Central memory CD4-positive, alpha-beta T cell (primary cell): ENCODE measurements around the gene ESR1.

Experiments
- DNase-seq: peaks from one replicate; pipeline ENCODE4 v3.0.0; 2022

Gene ESR1

GRCh38 chr6:152147269-152147668, 339.8 kb downstream of the ESR1 start:
- DNase-seq, result no peak

GRCh38 chr6:152148412-152148811, 340.9 kb downstream of the ESR1 start:
- no peak for DNase-seq

- DNase-seq, result no peak
These were observed 342.7 kb downstream of the ESR1 start for GRCh38 chr6:152150196-152150595.

- no peak for DNase-seq
These were observed 344.4 kb downstream of the ESR1 start for GRCh38 chr6:152151920-152152319.

- DNase-seq, result no peak
These were observed 347.3 kb downstream of the ESR1 start for GRCh38 chr6:152154559-152155356.

GRCh38 chr6:152155792-152156191, 348.3 kb downstream of the ESR1 start:
- no peak for DNase-seq

- DNase-seq, result no peak
These were observed 352.9 kb downstream of the ESR1 start for GRCh38 chr6:152160346-152160745.

GRCh38 chr6:152161501-152161900, 354.0 kb downstream of the ESR1 start:
- DNase-seq, result no peak

- DNase-seq, result no peak
These were observed 357.5 kb downstream of the ESR1 start for GRCh38 chr6:152164957-152165356.

GRCh38 chr6:152166497-152166896, 359.0 kb downstream of the ESR1 start:
- no peak for DNase-seq

GRCh38 chr6:152166897-152167296, 359.4 kb downstream of the ESR1 start:
- no peak for DNase-seq

- no peak for DNase-seq
These were observed 360.4 kb downstream of the ESR1 start for GRCh38 chr6:152167641-152168603.

GRCh38 chr6:152170313-152170701, 362.8 kb downstream of the ESR1 start:
- DNase-seq, result no peak

GRCh38 chr6:152170702-152171667, 363.5 kb downstream of the ESR1 start:
- peak; percentile 57 for DNase-seq

GRCh38 chr6:152173321-152173720, 365.8 kb downstream of the ESR1 start:
- no peak for DNase-seq

GRCh38 chr6:152173957-152174356, 366.5 kb downstream of the ESR1 start:
- DNase-seq, result no peak

GRCh38 chr6:152176268-152176667, 368.8 kb downstream of the ESR1 start:
- DNase-seq, result no peak
